D721Med (cell line): ENCODE data around the gene GTF2A1.

ENCODE experiments used
- DNase-seq: peaks from one replicate; pipeline ENCODE4 v3.0.0; 2011; ENCODE audit warnings: low spot score; ENCODE audit not compliant: insufficient read length
- FAIRE-seq: peaks from 2 replicates; lab custom pipeline; 2011; peaks lifted over from hg19 to GRCh38; lab: Jason Lieb, UNC
- CTCF ChIP-seq: IDR thresholded peaks from 2 replicates; pipeline ENCODE4 v1.5.1; 2012; ENCODE audit warnings: mild to moderate bottlenecking, control low read depth; ENCODE audit not compliant: insufficient read depth; ENCODE audit errors: missing control alignments

GTF2A1 gene

GRCh38 chr14:81161749-81162148 lies 59.0 kb downstream of the GTF2A1 start:
- FAIRE-seq, result no peak
- DNase-seq, result no peak
- no peak for TF ChIP-seq CTCF

GRCh38 chr14:81161088-81161487 lies 59.7 kb downstream of the GTF2A1 start:
- FAIRE-seq, result no peak
- DNase-seq, result no peak
- TF ChIP-seq CTCF, result no peak

GRCh38 chr14:81157431-81157830 lies 63.3 kb downstream of the GTF2A1 start:
- FAIRE-seq, result no peak
- TF ChIP-seq CTCF, result no peak
- DNase-seq, result no peak

GRCh38 chr14:81153187-81153586 lies 67.6 kb downstream of the GTF2A1 start:
- DNase-seq (no peak), FAIRE-seq (no peak)
- no peak for TF ChIP-seq CTCF

DNA sequence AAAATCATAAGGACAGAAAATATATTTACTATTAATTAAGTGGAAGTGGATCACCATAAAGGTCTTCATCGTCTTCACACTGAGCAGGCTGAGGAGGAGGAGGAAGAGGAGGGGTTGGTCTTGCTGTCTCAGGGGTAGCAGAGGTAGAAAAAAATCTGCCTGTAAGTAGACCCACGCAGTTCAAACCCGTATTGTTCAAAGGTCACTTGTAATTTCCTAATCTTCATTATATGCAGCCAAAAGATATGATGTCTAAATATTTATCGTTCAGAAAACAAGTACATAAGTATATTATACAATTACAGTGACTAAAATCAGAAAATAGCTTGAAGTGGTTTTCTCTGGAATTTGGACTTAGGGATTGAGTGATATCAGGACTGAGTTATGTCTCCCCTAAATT lies 72.1 kb downstream of the GTF2A1 start:
- no peak for TF ChIP-seq CTCF
- no peak for DNase-seq
- no peak for FAIRE-seq

DNA sequence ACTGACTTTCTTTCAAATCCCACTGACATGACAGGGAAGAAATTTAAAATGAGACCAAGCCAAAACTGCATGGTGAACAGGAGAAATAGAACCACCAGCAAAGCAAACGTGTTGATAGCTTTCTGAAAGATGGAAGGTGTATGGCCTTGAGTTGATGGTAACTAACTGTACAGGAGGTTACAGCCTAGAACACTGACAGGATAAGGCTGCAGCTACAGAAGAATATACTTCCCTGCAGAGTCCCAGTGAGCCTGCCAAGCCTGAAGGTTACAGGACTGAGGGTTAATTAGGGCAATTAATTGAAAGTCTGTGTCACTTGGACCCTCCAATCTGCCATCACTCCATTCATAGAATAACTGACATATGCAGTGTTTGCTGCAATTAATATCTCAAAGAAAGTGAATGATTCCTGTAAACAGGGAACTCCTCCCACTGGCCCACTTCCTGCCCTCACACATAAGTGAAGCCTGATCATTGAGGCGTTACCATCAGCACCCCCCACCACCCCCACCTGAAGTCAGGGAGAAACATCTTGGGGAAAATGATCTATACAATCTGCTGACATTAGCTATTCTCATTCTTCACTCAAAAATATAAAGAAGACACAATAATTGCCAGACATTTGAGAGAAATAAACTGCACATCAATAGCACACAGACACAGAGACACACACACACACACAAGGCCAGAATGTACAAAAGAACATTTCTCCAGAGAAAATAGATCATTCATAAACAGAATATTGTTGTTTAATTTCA lies 73.4 kb downstream of the GTF2A1 start:
- no peak for TF ChIP-seq CTCF
- no peak for FAIRE-seq
- no peak for DNase-seq

DNA sequence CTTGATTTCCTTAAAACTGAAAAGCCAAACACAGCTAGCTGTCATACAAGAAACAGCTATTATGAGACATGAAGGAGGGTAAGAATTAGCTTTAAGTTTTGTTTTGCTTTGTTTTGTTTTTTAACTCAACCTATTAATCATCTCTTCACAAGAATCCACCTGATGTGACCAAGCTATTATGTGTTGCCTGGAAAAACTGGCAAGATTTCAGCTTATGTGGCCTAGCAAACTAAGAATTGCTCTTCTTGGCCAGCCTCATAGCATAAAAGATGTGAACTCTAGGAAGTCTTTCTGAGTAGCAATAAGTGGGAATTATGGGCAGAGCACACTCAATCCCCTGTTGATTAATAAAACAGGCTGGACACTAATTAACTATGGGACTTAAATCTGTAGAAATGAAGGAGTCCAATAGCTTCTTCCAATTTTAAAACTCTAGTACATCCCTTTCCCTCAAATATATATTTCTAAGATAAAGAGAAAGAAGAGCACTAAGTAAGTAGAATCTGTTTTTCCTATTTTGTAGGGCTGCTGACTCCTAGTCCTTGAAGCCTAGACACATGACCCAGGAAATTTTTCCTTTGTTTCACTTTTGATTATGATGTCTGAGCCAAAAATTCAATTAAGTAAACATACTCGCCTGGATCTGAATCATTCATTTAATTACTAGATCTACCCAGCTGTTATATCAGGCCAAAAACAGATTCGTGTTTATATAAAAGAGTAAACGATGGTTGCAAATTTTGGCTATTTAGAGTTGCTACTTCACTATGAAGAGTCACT lies 75.7 kb downstream of the GTF2A1 start:
- DNase-seq (no peak), FAIRE-seq (no peak)
- TF ChIP-seq CTCF, result no peak
